ENCODE results near the gene TMEM132A. TPM values are rescaled to one million over a fixed set of nuclear protein-coding genes. Genes with fewer than 3 reads are reported as not detected.

TMEM132A gene
- total RNA-seq, 1 experiment from 2014 or later: 114 TPM

DNA sequence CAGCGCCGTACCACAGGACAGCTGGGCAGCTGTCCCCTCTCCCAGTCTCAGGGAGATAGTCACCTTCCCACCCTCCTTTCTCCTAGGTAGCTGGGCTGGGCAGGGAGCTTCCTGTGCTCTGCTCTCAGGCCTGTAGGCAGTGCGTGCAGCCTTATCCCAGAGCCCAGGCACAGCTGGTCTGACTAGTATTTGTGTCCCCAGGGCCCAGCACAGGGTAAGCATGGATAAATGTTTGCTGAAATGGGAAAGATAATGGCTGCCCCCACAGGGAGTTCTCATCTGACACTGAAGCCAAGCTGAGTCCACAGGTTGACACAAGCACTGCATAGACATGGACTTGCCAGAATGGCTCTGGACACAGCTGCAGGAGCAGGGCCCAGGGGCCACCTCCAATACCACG, 18.0 kb downstream of the TMEM132A start (continued):
- TF ChIP-seq, protein P1, sequence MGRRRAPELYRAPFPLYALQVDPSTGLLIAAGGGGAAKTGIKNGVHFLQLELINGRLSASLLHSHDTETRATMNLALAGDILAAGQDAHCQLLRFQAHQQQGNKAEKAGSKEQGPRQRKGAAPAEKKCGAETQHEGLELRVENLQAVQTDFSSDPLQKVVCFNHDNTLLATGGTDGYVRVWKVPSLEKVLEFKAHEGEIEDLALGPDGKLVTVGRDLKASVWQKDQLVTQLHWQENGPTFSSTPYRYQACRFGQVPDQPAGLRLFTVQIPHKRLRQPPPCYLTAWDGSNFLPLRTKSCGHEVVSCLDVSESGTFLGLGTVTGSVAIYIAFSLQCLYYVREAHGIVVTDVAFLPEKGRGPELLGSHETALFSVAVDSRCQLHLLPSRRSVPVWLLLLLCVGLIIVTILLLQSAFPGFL (CRISPR knock-in tag; IDR thresholded peaks at IDR 0.05; ENCODE audit: borderline replicate concordance): no peak
- no peak for TF ChIP-seq ESRRA (CRISPR knock-in tag; IDR thresholded peaks at IDR 0.05; ENCODE audit: borderline replicate concordance)
- no peak for TF ChIP-seq TEAD1 (CRISPR knock-in tag; IDR thresholded peaks at IDR 0.05)
- TF ChIP-seq, protein P2, sequence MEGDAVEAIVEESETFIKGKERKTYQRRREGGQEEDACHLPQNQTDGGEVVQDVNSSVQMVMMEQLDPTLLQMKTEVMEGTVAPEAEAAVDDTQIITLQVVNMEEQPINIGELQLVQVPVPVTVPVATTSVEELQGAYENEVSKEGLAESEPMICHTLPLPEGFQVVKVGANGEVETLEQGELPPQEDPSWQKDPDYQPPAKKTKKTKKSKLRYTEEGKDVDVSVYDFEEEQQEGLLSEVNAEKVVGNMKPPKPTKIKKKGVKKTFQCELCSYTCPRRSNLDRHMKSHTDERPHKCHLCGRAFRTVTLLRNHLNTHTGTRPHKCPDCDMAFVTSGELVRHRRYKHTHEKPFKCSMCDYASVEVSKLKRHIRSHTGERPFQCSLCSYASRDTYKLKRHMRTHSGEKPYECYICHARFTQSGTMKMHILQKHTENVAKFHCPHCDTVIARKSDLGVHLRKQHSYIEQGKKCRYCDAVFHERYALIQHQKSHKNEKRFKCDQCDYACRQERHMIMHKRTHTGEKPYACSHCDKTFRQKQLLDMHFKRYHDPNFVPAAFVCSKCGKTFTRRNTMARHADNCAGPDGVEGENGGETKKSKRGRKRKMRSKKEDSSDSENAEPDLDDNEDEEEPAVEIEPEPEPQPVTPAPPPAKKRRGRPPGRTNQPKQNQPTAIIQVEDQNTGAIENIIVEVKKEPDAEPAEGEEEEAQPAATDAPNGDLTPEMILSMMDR (IDR thresholded peaks at IDR 0.05): no peak
- TF ChIP-seq, protein P3, sequence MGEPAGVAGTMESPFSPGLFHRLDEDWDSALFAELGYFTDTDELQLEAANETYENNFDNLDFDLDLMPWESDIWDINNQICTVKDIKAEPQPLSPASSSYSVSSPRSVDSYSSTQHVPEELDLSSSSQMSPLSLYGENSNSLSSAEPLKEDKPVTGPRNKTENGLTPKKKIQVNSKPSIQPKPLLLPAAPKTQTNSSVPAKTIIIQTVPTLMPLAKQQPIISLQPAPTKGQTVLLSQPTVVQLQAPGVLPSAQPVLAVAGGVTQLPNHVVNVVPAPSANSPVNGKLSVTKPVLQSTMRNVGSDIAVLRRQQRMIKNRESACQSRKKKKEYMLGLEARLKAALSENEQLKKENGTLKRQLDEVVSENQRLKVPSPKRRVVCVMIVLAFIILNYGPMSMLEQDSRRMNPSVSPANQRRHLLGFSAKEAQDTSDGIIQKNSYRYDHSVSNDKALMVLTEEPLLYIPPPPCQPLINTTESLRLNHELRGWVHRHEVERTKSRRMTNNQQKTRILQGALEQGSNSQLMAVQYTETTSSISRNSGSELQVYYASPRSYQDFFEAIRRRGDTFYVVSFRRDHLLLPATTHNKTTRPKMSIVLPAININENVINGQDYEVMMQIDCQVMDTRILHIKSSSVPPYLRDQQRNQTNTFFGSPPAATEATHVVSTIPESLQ (CRISPR knock-in tag; IDR thresholded peaks at IDR 0.05): no peak

DNA sequence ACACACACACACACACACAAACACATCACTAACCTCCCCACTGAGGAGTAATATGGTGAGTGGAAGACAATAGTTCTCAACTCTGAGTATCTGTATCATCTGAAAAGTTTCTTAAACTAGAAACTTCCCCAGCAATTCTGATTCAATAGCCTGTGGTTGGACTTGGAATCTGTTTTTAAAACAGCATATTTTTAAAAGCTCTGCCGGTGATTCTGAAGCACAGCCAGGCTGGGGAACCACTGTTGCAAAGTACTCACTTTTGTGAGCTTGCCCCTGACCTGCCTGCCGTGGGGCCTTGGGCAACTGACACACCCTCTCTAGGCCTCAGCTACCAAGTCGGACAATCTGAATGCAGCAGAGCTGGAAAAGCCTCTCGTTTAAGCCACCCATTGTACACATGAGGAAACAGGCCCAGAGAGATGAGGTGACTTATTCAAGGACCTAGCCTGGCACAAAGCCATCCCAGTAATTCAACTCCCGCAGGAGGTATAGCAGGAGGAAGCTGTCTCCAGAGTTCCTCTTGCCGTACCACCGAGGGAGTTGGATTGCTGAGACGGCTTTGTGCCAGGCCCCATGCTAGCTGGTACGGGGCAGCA, 18.8 kb downstream of the TMEM132A start:
- Mint-ChIP-seq H3K4me1 (peaks cover 12% of the 10 kb centered on the region), H3K36me3 (no peaks in the 10 kb centered on the region), H3K27ac (no peak overlapping the region), H3K4me3 (no peak overlapping the region), H3K27me3 (ENCODE audit: low read depth) (no peaks in the 10 kb centered on the region), H3K9me3 (no peaks in the 10 kb centered on the region)
- no peak for DNase-seq (ENCODE audit: low spot score)
- CTCF ChIA-PET: interaction anchor here (0.6 to 1.7 kb wide), 2 partner anchors 56 to 449 kb away, joined by 4 read pairs; no protein-coding TSS in a partner anchor
- no peak for ATAC-seq
- TF ChIP-seq, protein P4, sequence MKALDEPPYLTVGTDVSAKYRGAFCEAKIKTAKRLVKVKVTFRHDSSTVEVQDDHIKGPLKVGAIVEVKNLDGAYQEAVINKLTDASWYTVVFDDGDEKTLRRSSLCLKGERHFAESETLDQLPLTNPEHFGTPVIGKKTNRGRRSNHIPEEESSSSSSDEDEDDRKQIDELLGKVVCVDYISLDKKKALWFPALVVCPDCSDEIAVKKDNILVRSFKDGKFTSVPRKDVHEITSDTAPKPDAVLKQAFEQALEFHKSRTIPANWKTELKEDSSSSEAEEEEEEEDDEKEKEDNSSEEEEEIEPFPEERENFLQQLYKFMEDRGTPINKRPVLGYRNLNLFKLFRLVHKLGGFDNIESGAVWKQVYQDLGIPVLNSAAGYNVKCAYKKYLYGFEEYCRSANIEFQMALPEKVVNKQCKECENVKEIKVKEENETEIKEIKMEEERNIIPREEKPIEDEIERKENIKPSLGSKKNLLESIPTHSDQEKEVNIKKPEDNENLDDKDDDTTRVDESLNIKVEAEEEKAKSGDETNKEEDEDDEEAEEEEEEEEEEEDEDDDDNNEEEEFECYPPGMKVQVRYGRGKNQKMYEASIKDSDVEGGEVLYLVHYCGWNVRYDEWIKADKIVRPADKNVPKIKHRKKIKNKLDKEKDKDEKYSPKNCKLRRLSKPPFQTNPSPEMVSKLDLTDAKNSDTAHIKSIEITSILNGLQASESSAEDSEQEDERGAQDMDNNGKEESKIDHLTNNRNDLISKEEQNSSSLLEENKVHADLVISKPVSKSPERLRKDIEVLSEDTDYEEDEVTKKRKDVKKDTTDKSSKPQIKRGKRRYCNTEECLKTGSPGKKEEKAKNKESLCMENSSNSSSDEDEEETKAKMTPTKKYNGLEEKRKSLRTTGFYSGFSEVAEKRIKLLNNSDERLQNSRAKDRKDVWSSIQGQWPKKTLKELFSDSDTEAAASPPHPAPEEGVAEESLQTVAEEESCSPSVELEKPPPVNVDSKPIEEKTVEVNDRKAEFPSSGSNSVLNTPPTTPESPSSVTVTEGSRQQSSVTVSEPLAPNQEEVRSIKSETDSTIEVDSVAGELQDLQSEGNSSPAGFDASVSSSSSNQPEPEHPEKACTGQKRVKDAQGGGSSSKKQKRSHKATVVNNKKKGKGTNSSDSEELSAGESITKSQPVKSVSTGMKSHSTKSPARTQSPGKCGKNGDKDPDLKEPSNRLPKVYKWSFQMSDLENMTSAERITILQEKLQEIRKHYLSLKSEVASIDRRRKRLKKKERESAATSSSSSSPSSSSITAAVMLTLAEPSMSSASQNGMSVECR (CRISPR knock-in tag; IDR thresholded peaks at IDR 0.05; ENCODE audit: borderline replicate concordance): no peak
- TF ChIP-seq KAT7 (CRISPR knock-in tag; IDR thresholded peaks at IDR 0.05; ENCODE audit: borderline replicate concordance): no peak
- no peak for TF ChIP-seq ZNF263 (CRISPR knock-in tag; IDR thresholded peaks at IDR 0.05; ENCODE audit: low read depth)
- TF ChIP-seq FOXK1 (CRISPR knock-in tag; IDR thresholded peaks at IDR 0.05): no peak
- TF ChIP-seq, protein P5, sequence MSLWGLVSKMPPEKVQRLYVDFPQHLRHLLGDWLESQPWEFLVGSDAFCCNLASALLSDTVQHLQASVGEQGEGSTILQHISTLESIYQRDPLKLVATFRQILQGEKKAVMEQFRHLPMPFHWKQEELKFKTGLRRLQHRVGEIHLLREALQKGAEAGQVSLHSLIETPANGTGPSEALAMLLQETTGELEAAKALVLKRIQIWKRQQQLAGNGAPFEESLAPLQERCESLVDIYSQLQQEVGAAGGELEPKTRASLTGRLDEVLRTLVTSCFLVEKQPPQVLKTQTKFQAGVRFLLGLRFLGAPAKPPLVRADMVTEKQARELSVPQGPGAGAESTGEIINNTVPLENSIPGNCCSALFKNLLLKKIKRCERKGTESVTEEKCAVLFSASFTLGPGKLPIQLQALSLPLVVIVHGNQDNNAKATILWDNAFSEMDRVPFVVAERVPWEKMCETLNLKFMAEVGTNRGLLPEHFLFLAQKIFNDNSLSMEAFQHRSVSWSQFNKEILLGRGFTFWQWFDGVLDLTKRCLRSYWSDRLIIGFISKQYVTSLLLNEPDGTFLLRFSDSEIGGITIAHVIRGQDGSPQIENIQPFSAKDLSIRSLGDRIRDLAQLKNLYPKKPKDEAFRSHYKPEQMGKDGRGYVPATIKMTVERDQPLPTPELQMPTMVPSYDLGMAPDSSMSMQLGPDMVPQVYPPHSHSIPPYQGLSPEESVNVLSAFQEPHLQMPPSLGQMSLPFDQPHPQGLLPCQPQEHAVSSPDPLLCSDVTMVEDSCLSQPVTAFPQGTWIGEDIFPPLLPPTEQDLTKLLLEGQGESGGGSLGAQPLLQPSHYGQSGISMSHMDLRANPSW (CRISPR knock-in tag; conservative IDR thresholded peaks at IDR 0.05; ENCODE audit: low read depth): no peak
- no peak for TF ChIP-seq CREM (CRISPR knock-in tag; IDR thresholded peaks at IDR 0.05)
- TF ChIP-seq ATF1 (CRISPR knock-in tag; IDR thresholded peaks at IDR 0.05): no peak
- TF ChIP-seq TEAD1 (CRISPR knock-in tag; IDR thresholded peaks at IDR 0.05): no peak
- TF ChIP-seq, protein P6, sequence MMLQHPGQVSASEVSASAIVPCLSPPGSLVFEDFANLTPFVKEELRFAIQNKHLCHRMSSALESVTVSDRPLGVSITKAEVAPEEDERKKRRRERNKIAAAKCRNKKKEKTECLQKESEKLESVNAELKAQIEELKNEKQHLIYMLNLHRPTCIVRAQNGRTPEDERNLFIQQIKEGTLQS (CRISPR knock-in tag; conservative IDR thresholded peaks at IDR 0.05): no peak
- TF ChIP-seq, protein P7, sequence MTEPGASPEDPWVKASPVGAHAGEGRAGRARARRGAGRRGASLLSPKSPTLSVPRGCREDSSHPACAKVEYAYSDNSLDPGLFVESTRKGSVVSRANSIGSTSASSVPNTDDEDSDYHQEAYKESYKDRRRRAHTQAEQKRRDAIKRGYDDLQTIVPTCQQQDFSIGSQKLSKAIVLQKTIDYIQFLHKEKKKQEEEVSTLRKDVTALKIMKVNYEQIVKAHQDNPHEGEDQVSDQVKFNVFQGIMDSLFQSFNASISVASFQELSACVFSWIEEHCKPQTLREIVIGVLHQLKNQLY (CRISPR knock-in tag; IDR thresholded peaks at IDR 0.05): no peak
- POLR2A ChIA-PET: interaction anchor here (0.7 kb wide), 1 partner anchor 43 kb away, joined by 3 read pairs; no protein-coding TSS in a partner anchor
